Stimulated activated CD8-positive, alpha-beta memory T cell treated with anti-CD3 and anti-CD28 coated beads, Interleukin-4, amount 100 ng/mL, for 4 hours (primary cell): ENCODE results near the gene B4GALT4.
A peak's percentile ranks its signal among the peaks of the same experiment; 100 is the strongest.
"Not testable (repeated sequence)": the region's sequence is repeated elsewhere in the genome, so short reads cannot be mapped to it uniquely, and the experiment has no call there.

Source experiments
- DNase-seq, 2 donors: peaks; one replicate each; pipeline ENCODE4 v3.0.0-alpha.2; 2020; ENCODE audit warnings: low read depth in 2 of 2, low spot score in 1 of 2

The B4GALT4 gene, protein sequence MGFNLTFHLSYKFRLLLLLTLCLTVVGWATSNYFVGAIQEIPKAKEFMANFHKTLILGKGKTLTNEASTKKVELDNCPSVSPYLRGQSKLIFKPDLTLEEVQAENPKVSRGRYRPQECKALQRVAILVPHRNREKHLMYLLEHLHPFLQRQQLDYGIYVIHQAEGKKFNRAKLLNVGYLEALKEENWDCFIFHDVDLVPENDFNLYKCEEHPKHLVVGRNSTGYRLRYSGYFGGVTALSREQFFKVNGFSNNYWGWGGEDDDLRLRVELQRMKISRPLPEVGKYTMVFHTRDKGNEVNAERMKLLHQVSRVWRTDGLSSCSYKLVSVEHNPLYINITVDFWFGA

DNA sequence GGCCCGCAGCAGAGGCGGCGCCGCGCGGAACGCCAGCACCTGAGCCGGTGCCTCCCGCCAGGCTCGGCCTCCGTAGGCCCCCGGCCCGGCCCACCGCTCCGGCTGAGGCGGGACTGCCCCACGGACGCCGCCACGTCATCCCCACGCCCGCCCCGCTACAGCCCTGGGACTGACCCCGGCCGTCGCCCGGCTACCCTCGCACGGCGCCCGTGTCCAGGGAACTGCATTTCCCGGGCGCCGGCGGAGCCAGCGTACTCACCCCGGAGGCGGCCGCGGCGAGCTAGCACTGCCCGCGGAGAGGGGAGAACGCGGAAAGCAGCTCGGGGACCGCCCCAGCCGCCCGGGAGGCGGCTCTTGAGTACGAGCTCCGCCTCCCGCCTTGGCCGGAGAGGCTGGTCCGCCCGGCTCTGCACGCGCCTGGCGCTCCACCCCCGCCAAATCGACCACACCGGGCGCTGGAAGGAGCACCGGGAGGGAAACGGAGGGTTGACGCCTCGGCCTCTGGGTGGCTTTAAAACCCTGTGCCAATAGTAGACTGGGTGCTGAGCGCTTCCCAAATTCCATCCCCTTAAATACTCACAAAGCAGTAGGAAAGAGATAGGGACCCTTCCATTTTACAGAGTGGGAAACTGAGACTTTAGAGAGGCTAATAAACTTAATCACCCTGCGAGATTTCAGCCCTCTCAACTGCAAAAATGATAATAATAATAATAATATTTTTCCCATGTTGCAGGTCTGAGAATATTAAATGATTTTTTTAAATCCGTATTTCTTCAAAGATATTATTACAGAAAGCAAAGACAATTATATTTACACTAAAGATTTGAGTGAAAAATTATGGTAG is at the start of gene B4GALT4:
Gene B4GALT4 (minus strand): TSS at position 288 of the 844 bp plus-strand sequence. CDS start 10,779 bp downstream, outside the sequence.
- peak; percentile 9 to 39 for DNase-seq

DNA sequence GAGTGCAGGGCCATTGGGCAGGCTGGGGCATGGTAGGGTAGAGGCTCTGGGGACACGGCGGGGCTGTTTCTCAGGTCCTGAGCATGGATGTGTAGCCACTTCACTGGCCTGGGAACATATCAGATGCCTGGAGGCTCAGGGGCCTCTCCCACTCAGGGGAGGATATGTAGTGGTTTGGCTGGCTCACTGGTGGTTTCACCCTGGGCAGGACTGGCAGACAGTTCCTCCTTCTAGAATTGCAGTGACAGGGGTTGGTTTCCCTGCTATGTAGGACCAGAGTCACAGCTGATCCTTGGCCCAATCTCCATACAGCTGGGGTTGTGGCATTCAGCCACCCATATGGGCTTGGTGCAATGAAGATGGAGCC is 48.7 kb upstream of the B4GALT4 start:
- no peak for DNase-seq

DNA sequence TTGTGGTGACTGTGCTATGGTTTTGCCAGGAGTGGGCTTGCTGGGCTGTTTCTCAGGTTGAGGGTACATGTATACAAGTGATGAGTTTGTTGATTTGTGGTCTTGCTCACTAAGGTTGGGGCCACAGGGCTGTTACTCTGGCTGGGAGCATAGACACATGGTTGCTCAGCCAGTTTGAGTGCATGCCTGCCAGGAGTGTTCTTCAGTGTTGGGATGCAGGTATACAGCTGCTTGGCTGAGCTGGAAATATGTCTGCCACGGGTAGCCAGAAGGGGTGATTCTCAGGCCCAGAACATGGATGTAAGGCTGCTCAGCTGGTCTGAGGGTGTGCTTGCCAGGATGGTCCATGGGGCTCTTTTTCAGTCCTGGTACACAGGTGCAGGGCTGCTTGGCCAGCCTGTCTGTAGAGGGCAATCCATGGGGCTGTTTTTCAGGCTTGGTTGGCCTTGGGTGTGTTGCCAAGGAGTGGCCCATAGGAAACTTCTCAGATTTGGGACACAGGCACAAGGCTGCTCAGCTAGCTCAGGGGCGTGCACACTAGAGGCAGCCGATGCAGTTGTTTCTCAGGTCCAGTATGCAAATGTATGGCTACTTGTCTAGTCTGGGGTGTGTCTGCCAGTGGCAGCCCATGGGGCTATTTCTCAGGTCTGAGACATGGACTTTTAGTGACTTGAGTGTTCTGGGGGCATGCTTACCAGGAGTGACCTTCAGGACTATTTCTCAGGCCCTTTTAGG is 48.2 kb upstream of the B4GALT4 start:
- DNase-seq = no peak

DNA sequence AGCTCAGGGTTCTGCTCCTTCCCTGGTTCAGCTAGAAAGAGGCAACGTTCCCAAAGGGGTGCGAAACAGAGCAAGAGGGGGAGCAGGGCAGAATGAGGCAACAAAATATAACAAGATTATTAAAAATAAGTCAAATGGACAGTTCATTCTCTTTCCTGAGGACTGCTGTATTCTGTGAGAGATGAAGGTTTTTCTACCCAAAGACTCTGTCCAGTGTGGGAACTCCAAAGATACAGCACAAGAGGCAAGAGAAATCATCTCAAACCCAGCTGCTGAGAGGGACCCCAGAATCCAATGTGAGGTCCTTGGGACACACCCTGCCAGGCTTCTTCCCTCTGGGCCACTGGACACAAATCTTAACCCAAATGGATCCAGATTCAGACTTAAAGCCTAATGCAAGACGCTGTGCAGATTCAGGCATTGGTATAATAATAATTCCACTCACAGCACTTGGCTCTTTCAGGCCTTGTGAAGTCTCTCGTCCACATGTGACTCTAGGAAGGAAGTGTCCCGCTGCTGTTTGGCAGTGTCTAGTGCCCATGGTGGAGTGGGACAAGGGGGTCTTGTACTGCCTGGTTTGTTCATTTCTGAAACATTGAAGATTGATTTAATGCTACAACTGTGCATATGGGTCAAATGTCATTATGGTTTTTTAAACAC is 39.0 kb upstream of the B4GALT4 start:
- no peak for DNase-seq

DNA sequence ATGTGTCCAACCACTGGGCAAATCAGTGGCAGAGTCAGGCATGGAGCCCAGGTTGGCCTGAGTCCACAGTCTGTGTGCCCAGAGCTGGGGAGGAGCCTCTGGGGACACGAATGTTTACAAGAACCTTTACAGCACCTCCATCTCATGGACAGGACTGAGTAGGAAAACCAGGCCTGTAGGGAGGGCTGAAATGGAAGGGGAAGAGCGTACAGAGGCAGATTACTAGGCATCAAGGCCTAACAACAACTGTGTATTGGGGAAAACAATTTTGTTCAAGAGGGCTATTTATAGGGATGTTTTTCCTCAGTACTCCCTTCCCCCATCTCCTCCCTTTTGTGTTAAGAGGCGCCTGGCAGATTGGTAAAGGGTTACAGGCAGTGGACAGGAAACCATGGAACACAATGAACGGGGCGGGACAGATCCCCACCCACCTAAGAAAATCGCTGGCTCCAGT is 38.5 kb upstream of the B4GALT4 start:
- DNase-seq = no peak

DNA sequence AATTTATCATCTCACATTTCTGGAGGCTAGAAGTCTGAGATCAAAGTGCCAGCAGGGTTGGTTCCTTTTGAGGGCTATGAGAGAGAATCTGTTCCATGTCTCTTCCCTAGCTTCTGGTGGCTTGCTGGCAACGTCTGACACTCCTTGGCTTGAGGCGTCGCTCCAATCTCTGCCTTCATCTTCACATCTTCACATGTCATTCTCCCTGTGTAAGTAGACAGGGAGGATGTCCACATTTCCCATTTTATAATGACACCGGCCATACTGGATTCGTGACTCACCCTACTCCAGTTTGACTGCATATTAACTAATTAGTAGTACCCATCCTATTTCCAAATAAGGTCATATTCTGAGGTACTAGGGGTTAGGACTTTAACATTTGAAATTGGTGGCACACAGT is 36.0 kb upstream of the B4GALT4 start:
- no peak for DNase-seq

DNA sequence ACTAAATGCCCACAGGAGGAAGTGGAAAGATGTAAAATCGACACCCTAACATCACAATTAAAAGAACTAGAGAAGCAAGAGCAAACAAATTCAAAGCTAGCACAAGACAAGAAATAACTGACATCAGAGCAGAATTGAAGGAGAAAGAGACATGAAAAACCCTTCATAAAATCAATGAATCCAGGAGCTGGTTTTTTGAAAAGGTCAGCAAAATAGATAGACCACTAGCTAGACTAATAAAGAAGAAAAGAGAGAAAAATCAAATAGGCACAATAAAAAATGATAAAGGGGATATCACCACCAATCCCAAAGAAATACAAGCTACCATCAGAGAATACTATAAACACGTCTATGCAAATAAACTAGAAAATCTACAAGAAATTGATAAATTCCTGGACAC is 29.5 kb upstream of the B4GALT4 start:
- DNase-seq = not testable (repeated sequence)

DNA sequence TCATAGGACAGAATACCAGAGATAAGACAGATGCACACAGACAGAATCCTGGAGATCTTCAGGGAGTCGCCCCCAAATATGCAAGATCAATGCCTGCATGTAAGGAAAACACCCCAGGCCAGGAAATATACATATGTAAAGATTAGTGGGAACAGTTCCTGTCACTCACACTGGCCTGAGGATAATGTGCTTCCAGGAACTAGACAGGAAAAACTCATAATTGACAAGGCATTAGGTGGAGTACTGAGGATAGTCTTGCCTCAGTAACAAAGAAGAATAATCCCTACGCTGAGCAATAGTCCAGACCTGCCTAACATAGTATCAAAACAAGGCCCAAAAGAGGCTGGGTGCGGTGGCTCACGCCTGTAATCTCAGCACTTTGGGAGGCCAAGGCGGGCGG is 20.4 kb upstream of the B4GALT4 start:
- DNase-seq = no peak

DNA sequence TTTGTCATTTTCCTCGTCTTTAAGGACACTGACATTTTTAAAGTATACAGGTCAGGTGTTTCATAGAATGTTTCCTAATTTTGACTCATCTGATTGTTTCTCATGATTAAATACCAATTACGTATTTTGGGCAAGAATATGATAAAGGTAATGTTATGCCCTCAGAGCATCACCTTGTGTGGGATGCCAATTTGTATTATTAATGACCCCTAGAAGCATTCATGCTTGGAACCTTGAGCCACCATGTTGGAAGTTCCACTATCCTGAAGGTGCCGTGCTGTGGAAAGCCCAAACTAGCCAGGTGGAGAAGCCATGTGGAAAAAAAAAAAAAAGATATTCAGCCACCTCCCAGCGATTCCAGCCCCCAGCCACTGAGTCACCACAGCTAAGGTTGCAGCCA is 19.1 kb upstream of the B4GALT4 start:
- no peak for DNase-seq

DNA sequence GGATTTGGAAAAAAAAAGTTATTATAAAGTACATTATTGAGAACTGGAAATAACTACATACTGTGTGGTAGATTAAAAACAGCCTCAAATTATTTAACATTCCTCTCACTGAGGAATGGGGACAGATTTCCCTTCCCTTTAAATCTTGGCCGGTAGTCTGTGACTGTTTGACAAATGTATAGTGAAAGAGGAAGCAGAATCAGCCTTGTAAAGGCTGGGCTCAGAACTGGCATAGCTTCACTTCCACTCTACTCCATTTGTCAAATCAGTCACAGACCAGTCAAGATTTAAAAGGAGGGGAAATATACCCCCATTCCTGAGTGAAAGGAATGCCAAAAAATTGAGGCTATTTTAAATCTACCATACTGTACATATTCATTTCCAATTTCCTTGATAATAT is 18.2 kb upstream of the B4GALT4 start:
- DNase-seq = no peak

DNA sequence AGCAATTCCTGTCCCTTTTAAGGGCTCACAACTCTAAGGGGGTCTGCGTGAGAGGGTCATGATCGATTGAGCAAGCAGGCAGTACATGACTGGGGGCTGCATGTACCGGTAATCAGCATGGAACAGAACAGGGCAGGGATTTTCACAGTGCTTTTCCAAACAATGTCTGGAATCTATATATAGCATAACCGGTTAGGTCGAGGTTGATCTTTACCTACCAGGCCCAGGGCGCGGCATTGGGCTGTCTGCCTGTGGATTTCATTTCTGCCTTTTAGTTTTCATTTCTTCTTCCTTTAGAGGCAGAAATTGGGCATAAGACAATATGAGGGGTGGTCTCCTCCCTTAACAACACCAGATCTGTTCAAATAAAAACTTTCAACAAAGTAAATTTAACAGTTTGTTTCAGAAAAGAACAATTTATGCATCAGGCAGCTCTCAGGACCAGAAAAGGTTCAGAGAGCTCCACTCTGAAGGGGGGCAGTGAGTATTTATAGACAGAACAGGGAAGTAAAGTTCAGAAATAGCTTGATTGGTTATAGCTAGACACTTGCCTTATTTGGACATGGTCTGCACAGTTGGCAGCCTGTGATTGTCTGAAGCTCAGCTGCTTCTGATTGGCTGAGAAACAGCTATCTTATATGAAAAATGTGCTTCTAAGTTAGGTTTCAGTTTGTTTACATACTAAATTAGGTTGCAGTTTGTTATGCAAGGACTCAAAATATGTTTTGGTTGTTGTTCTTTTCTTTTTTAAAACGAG is 17.2 kb upstream of the B4GALT4 start:
- DNase-seq = no peak

DNA sequence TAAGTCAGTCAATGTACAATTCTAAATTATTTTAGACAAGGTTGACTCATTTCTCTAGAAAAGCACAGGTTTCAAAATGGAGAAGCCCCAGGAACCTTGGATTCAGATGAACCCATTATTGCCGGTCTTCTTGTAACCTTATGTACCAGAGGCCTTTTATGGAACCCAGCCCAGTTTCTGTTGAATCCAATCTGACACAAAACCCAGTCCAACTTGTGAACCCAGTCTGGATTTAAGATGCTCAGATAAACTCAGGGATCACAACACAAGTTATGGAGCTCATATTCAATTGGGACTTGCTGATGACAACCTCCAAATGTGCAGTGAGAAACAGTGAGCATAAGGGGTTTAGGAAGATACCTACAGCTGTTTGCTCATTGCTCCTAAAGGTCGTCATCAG is 16.4 kb upstream of the B4GALT4 start:
- DNase-seq = no peak

DNA sequence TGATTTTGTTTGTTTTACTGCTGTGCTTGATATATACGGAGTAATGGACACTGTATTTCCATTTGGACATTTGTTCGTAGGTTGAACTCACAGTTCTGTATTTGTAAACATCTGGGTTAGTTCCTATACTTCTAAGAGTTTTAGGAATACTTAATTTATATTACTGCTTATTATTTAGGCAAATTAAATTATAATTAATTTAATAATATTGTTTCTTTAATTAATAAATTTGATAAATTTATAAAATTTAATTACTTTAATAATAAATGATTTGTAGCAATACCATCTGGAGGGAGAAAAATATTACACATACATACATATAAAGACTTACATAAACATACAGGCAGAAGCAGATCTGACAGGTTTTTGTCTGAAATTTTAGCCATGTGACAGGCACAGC is 14.5 kb upstream of the B4GALT4 start:
- DNase-seq = no peak

DNA sequence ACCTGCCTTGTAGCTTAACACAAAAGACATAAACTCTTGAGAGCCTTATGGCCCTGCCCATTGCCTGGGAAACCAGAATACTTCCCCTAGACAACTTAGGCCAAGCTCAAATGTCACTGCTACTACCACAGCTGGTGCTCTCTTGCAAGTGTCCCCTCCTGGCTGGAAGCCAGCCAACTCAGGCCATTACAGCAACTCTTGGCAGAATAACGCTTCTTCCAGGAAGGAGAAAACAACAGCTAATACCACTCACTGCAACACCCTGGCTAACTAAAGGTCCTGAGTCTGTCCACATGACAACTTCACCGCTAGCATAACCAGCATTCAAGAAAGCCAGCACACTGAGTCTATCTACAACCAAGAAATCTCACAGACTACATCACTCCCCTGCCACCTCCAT is 5.1 kb upstream of the B4GALT4 start:
- DNase-seq = no peak

DNA sequence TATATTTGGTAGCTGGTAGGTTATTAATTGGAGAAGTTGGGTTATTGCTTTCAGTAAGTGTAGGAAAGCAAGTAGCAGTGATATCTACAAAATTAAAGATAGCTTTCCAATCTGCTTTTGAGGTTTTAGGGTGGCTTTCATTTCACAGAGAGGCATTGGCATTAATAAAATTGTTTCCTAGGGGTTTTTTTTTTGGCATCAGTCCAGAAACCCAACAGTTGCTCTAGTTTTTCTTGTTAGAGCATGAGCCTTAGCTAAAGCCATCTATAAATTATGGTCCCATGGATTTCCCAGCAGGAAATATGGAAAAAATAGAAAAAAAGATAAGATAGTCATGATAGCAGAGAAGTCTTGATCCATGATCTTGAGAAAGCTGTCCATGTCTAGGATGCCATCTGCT is 3.0 kb upstream of the B4GALT4 start:
- no peak for DNase-seq

DNA sequence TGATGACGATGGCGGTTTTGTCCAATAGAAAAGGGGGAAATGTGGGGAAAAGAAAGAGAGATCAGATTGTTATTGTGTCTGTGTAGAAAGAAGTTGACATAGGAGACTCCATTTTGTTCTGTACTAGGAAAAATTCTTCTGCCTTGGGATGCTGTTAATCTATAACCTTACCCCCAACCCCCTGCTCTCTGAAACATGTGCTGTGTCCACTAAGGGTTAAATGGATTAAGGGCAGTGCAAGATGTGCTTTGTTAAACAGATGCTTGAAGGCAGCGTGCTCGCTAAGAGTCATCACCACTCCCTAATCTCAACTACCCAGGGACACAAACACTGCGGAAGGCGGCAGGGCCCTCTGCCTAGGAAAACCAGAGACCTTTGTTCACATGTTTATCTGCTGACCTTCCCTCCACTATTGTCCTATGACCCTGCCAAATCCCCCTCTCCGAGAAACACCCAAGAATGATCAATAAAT is 2.4 kb upstream of the B4GALT4 start:
- not testable (repeated sequence) for DNase-seq

DNA sequence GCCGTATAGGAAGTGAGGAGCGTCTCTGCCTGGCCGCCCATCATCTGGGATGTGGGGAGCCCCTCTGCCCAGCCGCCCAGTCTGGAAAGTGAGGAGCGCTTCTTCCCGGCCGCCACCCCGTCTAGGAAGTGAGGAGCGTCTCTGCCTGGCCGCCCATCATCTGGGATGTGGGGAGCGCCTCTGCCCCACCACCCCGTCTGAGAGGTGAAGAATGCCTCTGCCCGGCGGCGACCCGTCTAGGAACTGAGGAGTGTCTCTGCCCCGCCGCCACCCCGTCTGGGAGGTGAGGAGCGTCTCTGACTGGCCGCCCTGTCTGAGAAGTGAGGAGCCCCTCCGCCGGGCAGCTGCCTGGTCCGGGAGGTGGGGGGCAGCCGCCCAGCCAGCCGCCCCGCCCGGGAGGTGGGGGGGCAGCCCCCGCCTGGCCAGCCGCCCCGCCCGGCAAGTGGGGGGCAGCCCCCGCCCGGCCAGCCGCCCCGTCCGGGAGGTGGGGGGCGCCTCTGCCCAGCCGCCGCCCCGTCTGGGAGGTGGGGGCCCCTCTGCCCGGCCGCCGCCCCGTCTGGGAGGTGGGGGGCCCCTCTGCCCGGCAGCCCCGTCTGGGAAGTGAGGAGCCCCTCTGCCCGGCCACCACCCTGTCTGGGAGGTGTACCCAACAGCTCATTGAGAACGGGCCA is 1.8 kb upstream of the B4GALT4 start:
- not testable (repeated sequence) for DNase-seq

DNA sequence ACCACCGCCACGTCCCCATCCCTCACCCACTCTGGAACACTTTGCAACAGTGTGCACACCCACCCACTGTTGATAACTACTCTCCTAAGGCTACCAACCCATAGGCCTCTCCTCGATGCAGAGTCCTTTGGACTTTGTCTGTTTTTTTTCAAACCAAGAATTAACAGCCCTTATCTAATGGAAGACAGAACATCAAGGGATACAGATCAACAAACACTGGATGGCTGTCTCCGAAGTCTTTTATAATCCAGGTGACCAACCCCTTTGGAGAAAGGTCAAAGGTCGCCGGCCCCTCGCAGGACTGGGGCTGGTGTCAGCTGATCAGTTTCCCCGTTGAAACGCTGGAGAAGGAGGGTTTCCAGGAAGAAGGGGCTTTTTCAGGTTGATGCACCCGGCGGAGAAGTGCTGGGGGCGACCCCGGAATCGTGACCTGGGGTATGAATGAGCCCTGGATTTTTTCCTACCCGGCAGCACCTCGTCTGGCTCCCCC is 532 bp downstream of the B4GALT4 start:
- DNase-seq = no peak

DNA sequence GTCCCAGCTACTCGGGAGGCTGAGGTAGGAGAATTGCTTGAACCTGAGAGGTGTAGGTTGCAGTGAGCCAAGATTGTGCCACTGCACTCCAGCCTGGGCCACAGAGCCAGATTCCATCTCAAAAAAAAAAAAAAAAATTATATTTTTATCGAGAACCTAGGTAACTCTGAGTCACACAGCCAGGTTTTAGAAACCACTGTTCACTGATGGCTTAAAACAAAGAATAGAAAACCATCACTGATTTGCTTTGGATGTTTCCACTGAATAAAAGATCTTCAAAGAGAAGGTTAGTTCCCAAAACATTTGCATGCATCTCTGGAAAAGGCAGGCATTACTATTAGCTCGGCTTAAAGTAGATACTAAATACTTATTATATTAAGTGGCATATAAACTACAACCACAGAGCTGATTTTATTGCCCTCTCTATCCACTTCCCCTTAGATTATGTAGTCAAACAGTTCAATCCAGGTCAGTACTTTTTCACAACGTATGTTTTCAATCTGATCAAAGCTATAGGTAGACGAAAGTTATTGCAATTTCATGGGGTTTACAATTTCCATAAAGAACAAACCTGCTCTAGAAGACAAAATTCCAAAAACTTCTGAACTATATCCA is 1.4 kb downstream of the B4GALT4 start:
- DNase-seq = no peak
